ENCODE results near the gene RASAL1. TPM values are rescaled to one million over a fixed set of nuclear protein-coding genes. Genes with fewer than 3 reads are reported as not detected.

RASAL1 gene
- polyA plus RNA-seq, 1 donor (not counting 4 experiments of a cell fraction or from before 2014, with no cell fraction given) = 0.05 TPM

DNA sequence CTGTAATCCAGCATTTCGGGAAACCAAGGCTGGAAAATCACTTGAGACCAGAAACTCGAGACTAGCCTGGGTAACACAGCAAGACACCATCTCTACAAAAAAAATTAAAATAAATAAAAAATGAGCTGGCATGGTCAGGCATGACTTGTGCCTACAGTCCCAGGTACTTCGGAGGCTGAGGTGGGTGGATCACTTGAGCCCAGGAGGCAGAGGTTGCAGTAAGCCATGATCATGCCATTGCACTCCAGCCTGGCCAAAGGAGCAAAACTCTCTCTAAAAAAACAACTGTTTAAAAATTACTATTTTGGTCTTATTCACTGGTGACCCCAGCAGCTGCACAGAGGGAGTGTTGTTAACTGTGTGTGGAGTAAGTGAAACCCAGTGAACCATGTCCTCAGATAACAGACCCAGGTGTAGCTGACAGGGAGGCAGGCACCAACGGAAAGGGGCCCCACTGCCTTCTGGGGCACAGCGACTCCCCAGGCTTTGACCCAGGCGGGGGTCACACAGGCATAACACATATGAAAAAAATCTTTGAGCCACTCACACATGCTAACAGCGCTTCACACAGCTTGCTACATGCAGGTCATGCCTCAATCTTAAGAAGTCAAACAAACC, 37.6 kb upstream of the RASAL1 start:
- no peak for FAIRE-seq

GRCh38 chr12:113172185-113172584, 36.6 kb upstream of the RASAL1 start:
- H3K9me3 ChIP-seq (ENCODE audit: control insufficient read depth, low read depth, low read length) = no peaks in the 10 kb centered on the region
- DNase-seq (ENCODE audit: low read depth, low spot score) (no peak), FAIRE-seq (no peak)
- H3K36me3 ChIP-seq (ENCODE audit: control insufficient read depth in 2 of 2, extremely low read depth in 1 of 2, insufficient read depth in 2 of 2, low read length in 2 of 2) = peaks cover 50 to 59% of the 10 kb centered on the region in 2 experiments
- H3K4me1 ChIP-seq (ENCODE audit: control insufficient read depth, extremely low read depth, insufficient read depth, low read length) = no peaks in the 10 kb centered on the region
- H3K4me2 ChIP-seq (ENCODE audit: control insufficient read depth, extremely low read depth, insufficient read depth, low read depth, low read length) = no peak overlapping the region
- H4K20me1 ChIP-seq (ENCODE audit: control insufficient read depth, extremely low read depth, insufficient read depth, low read length) = no peaks in the 10 kb centered on the region
- H3K9me1 ChIP-seq (ENCODE audit: control insufficient read depth, extremely low read depth, insufficient read depth, low read length) = no peaks in the 10 kb centered on the region
- no peak overlapping the region for H2AFZ ChIP-seq (ENCODE audit: control insufficient read depth, low read length)
- H3K79me2 ChIP-seq (ENCODE audit: control insufficient read depth, insufficient read depth, low read length) = no peaks in the 10 kb centered on the region
- H3K4me3 ChIP-seq (ENCODE audit: control insufficient read depth in 2 of 3, extremely low read depth in 1 of 3, insufficient read depth in 2 of 3, low read depth in 1 of 3, low read length in 3 of 3) = no peak overlapping the region
- H3K27ac ChIP-seq (ENCODE audit: control insufficient read depth, insufficient read depth, low read length) = no peak overlapping the region
- dilution Hi-C loops (cut with MboI; ENCODE audit: extremely low pct_ligation_motif_present, low sequenced_read_pairs) = loop anchor here (25.0 kb wide), 1 partner anchor 110 kb away; the partner anchor contains the start of gene DTX1
- H3K9ac ChIP-seq (ENCODE audit: control insufficient read depth, extremely low read depth, insufficient read depth, low read length) = no peak overlapping the region
- no peaks in the 10 kb centered on the region for H3K27me3 ChIP-seq (ENCODE audit: control insufficient read depth, extremely low read depth, insufficient read depth, low read length)
- TF ChIP-seq, protein P1, sequence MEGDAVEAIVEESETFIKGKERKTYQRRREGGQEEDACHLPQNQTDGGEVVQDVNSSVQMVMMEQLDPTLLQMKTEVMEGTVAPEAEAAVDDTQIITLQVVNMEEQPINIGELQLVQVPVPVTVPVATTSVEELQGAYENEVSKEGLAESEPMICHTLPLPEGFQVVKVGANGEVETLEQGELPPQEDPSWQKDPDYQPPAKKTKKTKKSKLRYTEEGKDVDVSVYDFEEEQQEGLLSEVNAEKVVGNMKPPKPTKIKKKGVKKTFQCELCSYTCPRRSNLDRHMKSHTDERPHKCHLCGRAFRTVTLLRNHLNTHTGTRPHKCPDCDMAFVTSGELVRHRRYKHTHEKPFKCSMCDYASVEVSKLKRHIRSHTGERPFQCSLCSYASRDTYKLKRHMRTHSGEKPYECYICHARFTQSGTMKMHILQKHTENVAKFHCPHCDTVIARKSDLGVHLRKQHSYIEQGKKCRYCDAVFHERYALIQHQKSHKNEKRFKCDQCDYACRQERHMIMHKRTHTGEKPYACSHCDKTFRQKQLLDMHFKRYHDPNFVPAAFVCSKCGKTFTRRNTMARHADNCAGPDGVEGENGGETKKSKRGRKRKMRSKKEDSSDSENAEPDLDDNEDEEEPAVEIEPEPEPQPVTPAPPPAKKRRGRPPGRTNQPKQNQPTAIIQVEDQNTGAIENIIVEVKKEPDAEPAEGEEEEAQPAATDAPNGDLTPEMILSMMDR (optimal IDR thresholded peaks at IDR 0.05 in 1 of 3, IDR thresholded peaks at IDR 0.05 in 1 of 3, conservative IDR thresholded peaks at IDR 0.05 in 1 of 3; ENCODE audit: extremely low read depth in 1 of 3, insufficient read depth in 2 of 3, low read length in 3 of 3) = no peak
- no peak for TF ChIP-seq EZH2 (IDR thresholded peaks at IDR 0.05; ENCODE audit: low read length)

More for the DNA sequence above, 37.6 kb upstream of the RASAL1 start:
- Histone ChIP-seq H3K9ac (ENCODE audit: control insufficient read depth, extremely low read depth, insufficient read depth, low read length) (no peak overlapping the region), H2AFZ (ENCODE audit: control insufficient read depth, low read length) (no peak overlapping the region), H3K4me2 (ENCODE audit: control insufficient read depth, extremely low read depth, insufficient read depth, low read depth, low read length) (no peak overlapping the region), H4K20me1 (ENCODE audit: control insufficient read depth, extremely low read depth, insufficient read depth, low read length) (peaks cover 2% of the 10 kb centered on the region), H3K27ac (ENCODE audit: control insufficient read depth, insufficient read depth, low read length) (no peak overlapping the region), H3K27me3 (ENCODE audit: control insufficient read depth, extremely low read depth, insufficient read depth, low read length) (no peaks in the 10 kb centered on the region), H3K79me2 (ENCODE audit: control insufficient read depth, insufficient read depth, low read length) (no peaks in the 10 kb centered on the region), H3K36me3 (ENCODE audit: control insufficient read depth in 2 of 2, extremely low read depth in 1 of 2, insufficient read depth in 2 of 2, low read length in 2 of 2) (peaks cover 52 to 69% of the 10 kb centered on the region in 2 experiments), H3K4me3 (ENCODE audit: control insufficient read depth in 2 of 3, extremely low read depth in 1 of 3, insufficient read depth in 2 of 3, low read depth in 1 of 3, low read length in 3 of 3) (no peak overlapping the region), H3K9me3 (ENCODE audit: control insufficient read depth, low read depth, low read length) (no peaks in the 10 kb centered on the region), H3K9me1 (ENCODE audit: control insufficient read depth, extremely low read depth, insufficient read depth, low read length) (no peaks in the 10 kb centered on the region), H3K4me1 (ENCODE audit: control insufficient read depth, extremely low read depth, insufficient read depth, low read length) (no peaks in the 10 kb centered on the region)
- dilution Hi-C loops (cut with MboI; ENCODE audit: extremely low pct_ligation_motif_present, low sequenced_read_pairs) = loop anchor here (25.0 kb wide), 1 partner anchor 111 kb away; the partner anchor contains the start of gene DTX1
- no peak for TF ChIP-seq EZH2 (IDR thresholded peaks at IDR 0.05; ENCODE audit: low read length)
- TF ChIP-seq, protein P1 (optimal IDR thresholded peaks at IDR 0.05 in 1 of 3, IDR thresholded peaks at IDR 0.05 in 1 of 3, conservative IDR thresholded peaks at IDR 0.05 in 1 of 3; ENCODE audit: extremely low read depth in 1 of 3, insufficient read depth in 2 of 3, low read length in 3 of 3) = no peak
- DNase-seq (ENCODE audit: low read depth, low spot score) = no peak

All from keratinocyte (primary cell).